Stimulated activated CD4-positive, alpha-beta T cell treated with anti-CD3 and anti-CD28 coated beads, Interleukin-12 subunit alpha, Interleukin-12 subunit beta, amount 100 ng/mL, for 48 hours (primary cell): ENCODE data around the gene YWHAB.
"Not testable (repeated sequence)": the region's sequence is repeated elsewhere in the genome, so short reads cannot be mapped to it uniquely, and the experiment has no call there.

ENCODE experiments used
- DNase-seq, 3 donors: peaks; one replicate each; pipeline ENCODE4 v3.0.0-alpha.2; 2020; ENCODE audit warnings: low read depth in 2 of 3, low spot score in 1 of 3

The YWHAB gene

GRCh38 chr20:44866703-44867335 lies 18.7 kb upstream of the YWHAB start:
- no peak for DNase-seq

DNA sequence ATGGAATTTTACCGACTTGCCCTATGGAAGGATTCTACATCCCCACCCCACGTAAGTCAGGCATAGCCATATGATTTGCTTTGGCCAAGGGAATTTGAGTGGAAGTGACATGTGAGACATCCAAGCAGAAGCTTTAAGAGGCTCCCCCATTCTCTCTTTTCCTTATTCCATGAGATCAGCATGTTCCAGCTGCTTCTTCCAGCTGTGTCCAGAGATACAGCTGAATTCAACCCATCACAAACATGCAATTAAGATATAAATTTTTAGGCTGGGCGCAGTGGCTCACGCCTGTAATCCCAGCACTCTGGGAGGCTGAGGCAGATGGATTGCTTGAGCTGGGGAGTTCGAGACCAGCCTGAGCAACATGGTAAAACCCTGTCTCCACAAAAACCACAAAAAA lies 16.0 kb upstream of the YWHAB start:
- no peak for DNase-seq

DNA sequence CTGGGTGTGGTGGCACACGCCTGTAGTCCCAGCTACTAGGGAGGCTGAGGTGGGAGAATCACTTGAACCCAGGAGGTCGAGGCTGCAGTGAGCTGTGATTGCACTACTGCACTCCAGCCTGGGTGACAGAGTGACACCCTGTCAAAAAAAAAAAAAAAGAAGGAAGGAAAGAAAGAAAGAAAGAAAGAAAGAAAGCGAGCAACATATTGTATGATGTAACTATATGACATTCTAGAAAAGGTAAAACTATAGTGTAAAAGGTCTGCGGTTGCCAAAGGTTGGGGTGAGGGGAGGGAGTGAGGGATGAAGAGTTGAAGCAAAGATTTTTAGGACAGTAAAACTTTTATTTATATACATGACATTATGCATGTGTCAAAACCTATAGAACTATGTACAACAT lies 3.1 kb upstream of the YWHAB start:
- not testable (repeated sequence) for DNase-seq

- DNase-seq, result no peak
These were observed 2.1 kb upstream of the YWHAB start for GRCh38 chr20:44883214-44883902.

DNA sequence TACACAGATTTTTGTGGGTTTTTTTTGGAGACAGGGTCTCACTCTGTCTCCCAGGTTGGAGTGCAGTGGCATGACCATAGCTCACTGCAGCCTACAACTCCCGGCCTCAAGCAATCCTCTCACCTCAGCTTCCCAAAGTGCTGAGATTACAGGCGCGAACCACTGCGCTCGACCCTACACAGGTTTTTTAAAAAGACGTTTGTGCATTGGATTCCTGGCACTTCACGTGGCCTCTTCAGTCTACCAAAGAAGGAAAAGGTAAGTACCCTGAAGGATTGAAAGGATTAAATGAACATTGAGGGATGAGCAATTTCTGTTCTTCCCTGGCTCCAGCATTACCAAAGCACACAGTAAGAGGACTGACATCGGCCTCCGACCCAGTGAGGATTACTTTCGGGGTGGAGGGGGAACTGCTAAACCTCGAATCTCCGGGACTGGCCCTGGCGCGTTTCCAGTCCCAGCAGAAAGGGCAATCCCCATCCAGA lies 556 bp upstream of the YWHAB start:
- no peak for DNase-seq

- DNase-seq, result no peak
These were observed 754 bp downstream of the YWHAB start for GRCh38 chr20:44886266-44886651.

DNA sequence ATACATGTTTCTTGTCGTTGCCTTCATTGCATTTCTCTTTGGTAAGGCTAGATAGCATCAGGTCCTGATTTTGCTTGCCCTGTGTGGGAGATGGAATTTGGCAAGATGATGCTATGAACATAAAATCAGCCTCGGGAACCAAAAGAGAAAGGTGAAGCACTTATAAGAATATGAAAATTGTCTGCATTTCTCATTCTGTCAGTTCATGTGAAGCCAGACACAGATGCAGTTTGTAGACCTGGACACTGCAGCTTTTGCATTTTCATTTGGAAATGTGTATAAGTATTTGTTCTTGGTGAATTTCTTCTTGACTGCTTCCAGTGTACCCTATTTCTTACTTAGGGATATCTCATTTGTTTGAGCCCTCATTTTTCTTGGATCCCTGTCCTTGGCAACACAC lies 1.3 kb downstream of the YWHAB start:
- DNase-seq, result no peak

- DNase-seq, result no peak
These were observed 2.0 kb downstream of the YWHAB start for GRCh38 chr20:44887466-44887865.

- DNase-seq, result no peak
These were observed 3.0 kb downstream of the YWHAB start for GRCh38 chr20:44888226-44889103.

DNA sequence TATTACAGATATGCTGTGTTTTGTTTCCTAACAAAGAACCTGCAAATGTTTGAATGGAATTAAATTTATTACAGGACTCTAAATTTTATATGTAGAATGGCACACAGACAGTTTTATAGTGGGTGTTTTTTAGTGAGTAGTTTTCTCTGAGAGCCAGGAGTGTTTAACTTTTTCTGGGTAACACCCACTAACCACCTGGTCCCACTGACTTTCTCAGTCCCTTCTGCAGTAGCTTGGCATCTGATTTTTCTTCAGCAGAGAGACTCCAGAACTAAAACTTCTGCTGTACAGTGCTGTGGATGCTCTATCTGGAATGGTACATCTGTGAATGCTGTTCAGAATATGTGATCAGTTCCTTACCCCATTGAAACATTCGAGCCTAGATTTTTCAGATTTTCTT lies 6.3 kb downstream of the YWHAB start:
- DNase-seq, result no peak

DNA sequence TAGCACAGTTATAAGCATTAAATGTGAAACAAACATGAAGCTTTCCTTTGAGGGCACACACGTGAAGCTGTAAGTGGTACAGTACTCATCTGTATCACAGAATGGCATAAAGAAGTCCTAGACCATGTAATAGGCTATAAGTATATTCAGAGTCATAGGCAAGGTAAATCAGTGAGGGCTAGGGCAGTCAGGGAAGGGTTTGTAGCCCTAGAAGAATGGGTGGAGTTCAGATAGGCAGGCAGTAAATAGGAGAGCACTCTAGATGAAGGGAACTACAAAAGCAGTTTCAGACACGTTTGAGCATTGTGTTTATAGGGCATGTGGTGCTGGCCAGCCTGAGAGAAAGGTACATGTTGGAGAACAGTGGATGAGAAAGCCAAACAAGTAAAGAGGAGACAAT lies 9.5 kb downstream of the YWHAB start:
- no peak for DNase-seq

GRCh38 chr20:44896583-44896982 lies 11.1 kb downstream of the YWHAB start:
- no peak for DNase-seq

GRCh38 chr20:44897133-44897532 lies 11.6 kb downstream of the YWHAB start:
- DNase-seq, result no peak

- no peak for DNase-seq
These were observed 14.8 kb downstream of the YWHAB start for GRCh38 chr20:44900231-44900854.

- no peak for DNase-seq
These were observed 16.5 kb downstream of the YWHAB start for GRCh38 chr20:44901974-44902373.

DNA sequence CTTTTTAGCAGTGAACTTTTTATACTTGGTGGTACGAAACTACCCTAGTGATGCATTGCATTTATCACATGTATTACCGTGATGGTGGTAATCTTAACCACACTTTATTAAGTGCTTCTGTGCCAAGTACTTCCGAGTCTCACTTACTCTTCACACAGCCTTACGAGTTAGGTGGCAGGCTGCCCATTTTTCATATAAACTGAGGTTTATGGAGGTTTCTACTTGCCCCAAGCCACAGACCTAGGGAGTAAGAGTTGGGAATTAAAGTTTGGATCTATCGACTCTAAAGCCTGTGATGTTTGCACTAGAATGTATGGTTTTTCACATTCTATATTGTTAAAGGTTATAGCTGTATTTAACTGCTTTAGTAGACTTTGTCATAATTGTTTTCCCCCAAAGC lies 18.9 kb downstream of the YWHAB start:
- DNase-seq, result no peak

DNA sequence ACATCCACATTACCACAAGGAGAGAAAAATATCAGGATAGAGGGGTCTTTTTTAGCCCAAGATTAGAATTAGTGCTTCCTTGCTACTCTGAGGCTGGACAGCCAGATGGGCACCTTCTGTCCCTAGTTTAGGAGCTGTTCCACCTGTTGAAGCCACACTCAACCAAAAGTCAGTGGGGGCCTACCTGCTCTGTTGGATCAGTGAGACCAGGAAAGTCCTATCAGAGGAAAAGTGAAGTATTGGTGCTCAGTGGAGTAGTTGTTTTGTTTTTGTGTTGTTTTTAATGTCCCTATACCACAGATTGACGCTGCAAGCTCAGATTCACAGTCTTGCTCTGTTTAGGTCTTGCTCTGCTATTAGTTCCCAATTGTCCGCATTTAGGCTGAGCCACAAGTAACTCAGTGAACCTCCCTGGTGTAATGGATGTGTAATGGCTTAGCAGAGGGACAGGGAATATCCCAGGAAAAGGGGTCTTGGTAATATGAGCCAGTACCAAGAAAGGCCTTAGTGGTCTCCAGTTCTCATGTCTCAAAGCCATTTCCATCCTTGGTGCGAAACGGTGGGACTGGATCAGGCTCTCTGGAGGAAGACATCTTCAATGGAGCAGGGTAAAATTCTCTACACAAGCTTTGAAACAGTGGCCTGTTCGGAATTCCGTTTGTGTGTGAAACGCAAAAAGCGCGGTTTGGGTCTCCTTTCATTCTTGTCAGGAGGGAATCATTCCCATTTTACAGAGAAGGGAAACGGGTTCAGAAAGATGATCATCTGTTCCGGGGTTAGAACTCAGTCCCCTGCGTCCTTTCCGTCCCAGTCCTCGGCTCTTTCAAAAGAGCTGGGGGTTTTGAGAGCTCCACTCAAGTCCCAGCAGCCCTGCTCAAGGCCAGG lies 23.7 kb downstream of the YWHAB start:
- no peak for DNase-seq

- DNase-seq, result peak; percentile 49 to 71 (median 62)
These were observed 24.6 kb downstream of the YWHAB start, which contains the start of gene PABPC1L for GRCh38 chr20:44909872-44910689. TSS of gene PABPC1L (plus strand) at chr20:44910060. CDS start at chr20:44910144, 84 bp downstream.

GRCh38 chr20:44910690-44911262 lies 25.3 kb downstream of the YWHAB start:
- DNase-seq, result no peak
